Stimulated activated CD8-positive, alpha-beta memory T cell treated with anti-CD3 and anti-CD28 coated beads, Interleukin-15, amount 100 ng/mL, for 48 hours (primary cell): ENCODE data around the gene C5.
"Not testable (repeated sequence)": the region's sequence is repeated elsewhere in the genome, so short reads cannot be mapped to it uniquely, and the experiment has no call there.

Experiments
- DNase-seq, 2 donors: peaks; one replicate each; pipeline ENCODE4 v3.0.0-alpha.2; 2020; ENCODE audit warnings: low read depth in 2 of 2

C5 gene

GRCh38 chr9:121048618-121049017 is 1.5 kb downstream of the C5 start:
- no peak for DNase-seq

GRCh38 chr9:121048175-121048574 is 1.9 kb downstream of the C5 start:
- no peak for DNase-seq

GRCh38 chr9:121038804-121039203 is 11.3 kb downstream of the C5 start:
- no peak for DNase-seq

GRCh38 chr9:121038362-121038761 is 11.7 kb downstream of the C5 start:
- no peak for DNase-seq

GRCh38 chr9:121035717-121036116 is 14.4 kb downstream of the C5 start:
- not testable (repeated sequence) for DNase-seq

- no peak for DNase-seq
Observed at GRCh38 chr9:121034529-121034928, 15.5 kb downstream of the C5 start.

GRCh38 chr9:121029469-121029868 is 20.6 kb downstream of the C5 start:
- DNase-seq = no peak

- not testable (repeated sequence) for DNase-seq
Observed at GRCh38 chr9:121028285-121028684, 21.8 kb downstream of the C5 start.

- no peak for DNase-seq
Observed at GRCh38 chr9:121026768-121027167, 23.3 kb downstream of the C5 start.

- no peak for DNase-seq
Observed at GRCh38 chr9:121026260-121026691, 23.8 kb downstream of the C5 start.

- DNase-seq = no peak
Observed at GRCh38 chr9:121024237-121024636, 25.8 kb downstream of the C5 start.

- DNase-seq = no peak
Observed at GRCh38 chr9:121023064-121023463, 27.0 kb downstream of the C5 start.

- no peak for DNase-seq
Observed at GRCh38 chr9:121021301-121021700, 28.8 kb downstream of the C5 start.

GRCh38 chr9:121019273-121019672 is 30.8 kb downstream of the C5 start:
- no peak for DNase-seq

GRCh38 chr9:121013911-121014310 is 36.2 kb downstream of the C5 start:
- no peak for DNase-seq

- DNase-seq = no peak
Observed at GRCh38 chr9:121009650-121010049, 40.4 kb downstream of the C5 start.

- no peak for DNase-seq
Observed at GRCh38 chr9:120999317-120999716, 50.8 kb downstream of the C5 start.

GRCh38 chr9:120998111-120998510 is 52.0 kb downstream of the C5 start:
- no peak for DNase-seq

GRCh38 chr9:120997502-120997901 is 52.6 kb downstream of the C5 start:
- DNase-seq = no peak

- no peak for DNase-seq
Observed at GRCh38 chr9:120996409-120996808, 53.7 kb downstream of the C5 start.

GRCh38 chr9:120989065-120989464 is 61.0 kb downstream of the C5 start:
- DNase-seq = no peak

GRCh38 chr9:120985819-120986222 is 64.3 kb downstream of the C5 start:
- DNase-seq = no peak

GRCh38 chr9:120983259-120983837 is 66.7 kb downstream of the C5 start:
- no peak for DNase-seq

GRCh38 chr9:120982836-120983235 is 67.2 kb downstream of the C5 start:
- DNase-seq = no peak
